GM13976 (cell line): ENCODE data around the gene CASK.

ENCODE experiments used
- DNase-seq: peaks from one replicate; pipeline ENCODE4 v3.0.0; 2012; ENCODE audit warnings: low spot score
- in situ Hi-C: fragments of 300-500 bp; cut with MboI; formaldehyde crosslinking; loops from one replicate; pipeline ENCODE4 v1.12.0; 2022; ENCODE audit warnings: low sequenced_read_pairs, mixed read lengths, inconsistent platforms; ENCODE audit not compliant: unreplicated experiment
- TF ChIP-seq, protein P1 (sequence below): IDR thresholded peaks from 2 replicates; pipeline ENCODE4 v1.5.1; 2012; ENCODE audit warnings: borderline replicate concordance, mild to moderate bottlenecking; ENCODE audit not compliant: insufficient read depth; ENCODE audit errors: extremely low read depth, missing control alignments, control extremely low read depth

CASK gene

DNA sequence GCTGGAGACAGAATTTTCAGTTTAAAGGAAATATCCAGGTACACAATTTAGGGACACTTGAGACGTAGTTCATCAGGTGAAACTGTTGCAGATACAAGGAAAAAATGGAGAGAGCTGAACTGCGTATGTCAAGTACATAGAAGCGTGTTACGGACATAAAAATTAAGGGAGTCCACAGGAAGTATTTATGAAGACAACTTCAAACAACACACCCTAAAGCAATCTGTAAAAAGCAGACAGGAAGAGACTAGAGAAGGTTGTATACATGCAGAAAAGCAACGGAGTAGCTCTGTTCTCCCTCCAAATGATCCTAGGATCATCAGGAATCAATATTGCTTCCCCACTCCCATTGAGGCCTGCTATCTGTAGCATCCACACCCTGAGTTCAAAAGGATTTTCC lies 5.8 kb downstream of the CASK start:
- DNase-seq, result no peak
- in situ Hi-C loops, result no loop called here
- TF ChIP-seq, protein P1, sequence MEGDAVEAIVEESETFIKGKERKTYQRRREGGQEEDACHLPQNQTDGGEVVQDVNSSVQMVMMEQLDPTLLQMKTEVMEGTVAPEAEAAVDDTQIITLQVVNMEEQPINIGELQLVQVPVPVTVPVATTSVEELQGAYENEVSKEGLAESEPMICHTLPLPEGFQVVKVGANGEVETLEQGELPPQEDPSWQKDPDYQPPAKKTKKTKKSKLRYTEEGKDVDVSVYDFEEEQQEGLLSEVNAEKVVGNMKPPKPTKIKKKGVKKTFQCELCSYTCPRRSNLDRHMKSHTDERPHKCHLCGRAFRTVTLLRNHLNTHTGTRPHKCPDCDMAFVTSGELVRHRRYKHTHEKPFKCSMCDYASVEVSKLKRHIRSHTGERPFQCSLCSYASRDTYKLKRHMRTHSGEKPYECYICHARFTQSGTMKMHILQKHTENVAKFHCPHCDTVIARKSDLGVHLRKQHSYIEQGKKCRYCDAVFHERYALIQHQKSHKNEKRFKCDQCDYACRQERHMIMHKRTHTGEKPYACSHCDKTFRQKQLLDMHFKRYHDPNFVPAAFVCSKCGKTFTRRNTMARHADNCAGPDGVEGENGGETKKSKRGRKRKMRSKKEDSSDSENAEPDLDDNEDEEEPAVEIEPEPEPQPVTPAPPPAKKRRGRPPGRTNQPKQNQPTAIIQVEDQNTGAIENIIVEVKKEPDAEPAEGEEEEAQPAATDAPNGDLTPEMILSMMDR, result no peak

DNA sequence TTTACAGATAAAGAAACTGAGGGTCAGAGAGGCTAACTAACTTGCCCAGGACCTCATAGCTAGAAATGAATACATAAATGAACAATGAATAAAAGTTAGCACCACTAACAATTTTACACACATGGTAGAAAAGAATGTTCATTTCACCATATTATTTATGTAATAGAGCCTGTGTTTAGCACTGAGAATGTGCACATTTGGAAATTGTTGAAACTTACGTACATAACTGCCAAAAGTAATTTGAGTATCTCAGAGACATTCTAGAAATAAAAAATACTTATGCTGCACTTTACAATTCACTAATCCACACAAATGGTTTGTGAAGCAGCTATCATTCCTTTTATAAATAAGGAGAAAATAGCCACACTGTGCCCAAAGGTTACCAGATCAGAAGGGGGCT lies 9.9 kb downstream of the CASK start:
- in situ Hi-C loops, result no loop called here

DNA sequence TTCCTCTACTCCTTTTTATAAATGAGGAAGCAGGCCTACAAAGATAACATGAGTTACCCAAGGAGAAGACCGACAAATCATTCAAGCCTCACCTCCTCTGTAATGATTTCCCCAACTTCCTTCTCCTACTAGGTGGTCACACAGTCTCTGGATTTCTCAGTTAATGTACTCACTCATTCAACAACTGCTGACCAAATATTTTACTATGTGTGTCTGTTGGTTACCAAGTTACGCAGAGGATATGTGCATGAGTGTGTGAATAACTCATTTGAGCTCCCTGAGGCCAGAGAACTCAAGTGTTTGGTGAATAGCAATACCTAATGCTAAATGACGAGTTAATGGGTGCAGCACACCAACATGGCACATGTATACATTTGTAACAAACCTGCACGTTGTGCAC lies 10.4 kb downstream of the CASK start:
- in situ Hi-C loops, result no loop called here
- DNase-seq, result no peak
- TF ChIP-seq, protein P1, result no peak

More for the DNA sequence above, 9.9 kb downstream of the CASK start:
- TF ChIP-seq, protein P1, result no peak
- DNase-seq, result no peak

DNA sequence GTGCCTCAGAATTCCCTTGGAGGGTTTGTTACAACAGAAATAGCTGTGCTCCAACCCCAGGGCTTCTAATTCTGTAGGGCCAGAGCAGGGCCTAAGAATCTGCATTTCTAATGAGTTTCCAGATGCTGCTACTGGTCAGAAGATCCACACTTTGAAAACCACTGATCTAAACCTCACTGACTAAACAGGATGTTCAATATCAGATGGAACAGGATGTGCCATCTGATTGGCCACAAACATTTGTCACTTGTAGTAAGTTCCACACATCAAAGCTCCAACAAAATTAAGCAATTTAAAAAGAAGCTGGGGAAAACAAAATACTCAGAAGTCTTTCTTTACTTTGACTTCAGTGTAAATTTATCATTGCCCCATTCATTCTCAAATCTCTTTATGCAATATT lies 14.3 kb downstream of the CASK start:
- TF ChIP-seq, protein P1, result no peak
- in situ Hi-C loops, result no loop called here
- DNase-seq, result no peak

DNA sequence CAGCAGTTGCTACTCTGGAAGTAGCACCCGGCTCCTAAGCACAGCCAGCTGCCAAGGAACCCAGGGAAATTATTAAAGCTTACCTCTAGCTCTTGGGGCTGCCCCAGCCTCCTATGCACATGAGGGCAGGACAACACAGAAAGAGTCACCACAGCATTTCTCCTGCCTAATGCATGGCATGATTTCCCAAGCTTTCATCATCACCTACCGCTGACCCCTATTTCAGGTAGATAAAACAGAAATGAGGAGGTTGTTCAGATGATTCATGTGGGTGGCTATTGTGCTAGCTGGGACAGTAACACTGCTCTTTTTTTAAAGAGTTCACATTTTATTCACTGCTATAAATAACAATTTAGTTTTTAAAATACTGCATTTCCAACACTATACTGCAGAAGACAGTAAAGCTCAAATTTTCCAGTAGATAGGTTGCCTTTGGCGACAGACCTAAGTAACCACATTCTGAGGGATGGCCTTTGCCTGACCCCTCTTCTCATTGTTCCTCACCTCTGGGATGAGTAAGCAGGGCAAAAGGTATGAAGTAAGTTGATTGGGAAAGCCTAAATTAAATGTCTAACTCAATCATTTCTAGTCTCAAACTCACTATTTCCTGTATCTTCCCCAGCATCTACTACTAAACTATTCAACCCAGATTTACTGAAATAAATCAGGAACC lies 16.7 kb downstream of the CASK start:
- DNase-seq, result no peak
- in situ Hi-C loops, result no loop called here
- TF ChIP-seq, protein P1, result no peak

DNA sequence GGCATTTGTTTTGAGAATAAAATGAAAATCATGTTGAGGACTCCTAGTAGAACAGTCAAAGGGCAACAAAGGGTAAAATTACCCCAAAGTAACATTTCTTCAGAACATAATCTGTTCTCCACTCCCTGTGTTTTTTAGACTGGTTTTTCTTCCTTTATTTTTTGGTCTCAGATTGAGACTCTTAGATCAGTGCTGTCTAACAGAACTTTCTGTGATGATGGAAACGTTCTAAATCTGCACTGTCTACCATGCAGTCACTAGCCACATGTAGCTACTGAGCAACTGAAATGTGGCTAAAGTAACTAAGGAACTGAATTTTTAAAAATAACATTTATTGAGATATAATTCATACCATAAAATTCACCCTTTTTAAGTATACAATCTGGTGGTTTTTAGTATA lies 19.8 kb downstream of the CASK start:
- no peak for DNase-seq
- TF ChIP-seq, protein P1, result no peak
- in situ Hi-C loops, result no loop called here
